ENCODE results near the gene AATK. TPM values are rescaled to one million over a fixed set of nuclear protein-coding genes. Genes with fewer than 3 reads are reported as not detected.

Gene AATK
- total RNA-seq, 4 donors from 2014 or later: 0.64 to 2.8 (median 1.1) TPM

GRCh38 chr17:81160747-81161453 lies 5.1 kb downstream of the AATK start:
- 60% methylated on average over 9 of the region's 32 CpGs for WGBS
- Histone ChIP-seq H3K27me3 (peaks cover 60% of the 10 kb centered on the region), H3K9me3 (no peaks in the 10 kb centered on the region), H3K27ac (no peak overlapping the region), H3K36me3 (no peaks in the 10 kb centered on the region), H3K4me1 (peaks cover 7% of the 10 kb centered on the region), H3K4me3 (peak overlapping the region; percentile 34)
- TF ChIP-seq CTCF (IDR thresholded peaks at IDR 0.05): no peak
- TF ChIP-seq EP300 (IDR thresholded peaks at IDR 0.05): no peak
- TF ChIP-seq POLR2A (IDR thresholded peaks at IDR 0.05): no peak
- no peak for TF ChIP-seq POLR2AphosphoS5 (IDR thresholded peaks at IDR 0.05)
- no peak for DNase-seq (ENCODE audit: low spot score in 2 of 2)

- no CpG with 5 or more reads among the region's 28 CpGs for WGBS
- Histone ChIP-seq H3K27ac (no peak overlapping the region), H3K4me3 (peak overlapping the region; percentile 34), H3K9me3 (no peaks in the 10 kb centered on the region), H3K27me3 (peaks cover 54% of the 10 kb centered on the region), H3K36me3 (no peaks in the 10 kb centered on the region), H3K4me1 (peaks cover 1% of the 10 kb centered on the region)
- DNase-seq (ENCODE audit: low spot score in 2 of 2): no peak
- no peak for TF ChIP-seq POLR2A (IDR thresholded peaks at IDR 0.05)
- no peak for TF ChIP-seq CTCF (IDR thresholded peaks at IDR 0.05)
- no peak for TF ChIP-seq POLR2AphosphoS5 (IDR thresholded peaks at IDR 0.05)
- TF ChIP-seq EP300 (IDR thresholded peaks at IDR 0.05): no peak
These were observed 5.7 kb downstream of the AATK start for GRCh38 chr17:81160306-81160705.

- TF ChIP-seq EP300 (IDR thresholded peaks at IDR 0.05): no peak
- TF ChIP-seq CTCF (IDR thresholded peaks at IDR 0.05): no peak
- no peak for TF ChIP-seq POLR2AphosphoS5 (IDR thresholded peaks at IDR 0.05)
- TF ChIP-seq POLR2A (IDR thresholded peaks at IDR 0.05): no peak
- WGBS: 92% methylated on average over 5 of the region's 25 CpGs
- peak overlapping the region; percentile 34 for H3K4me3 ChIP-seq
- peaks cover 49% of the 10 kb centered on the region for H3K27me3 ChIP-seq
- no peaks in the 10 kb centered on the region for H3K9me3 ChIP-seq
- H3K27ac ChIP-seq: no peak overlapping the region
- H3K36me3 ChIP-seq: no peaks in the 10 kb centered on the region
- H3K4me1 ChIP-seq: no peaks in the 10 kb centered on the region
- DNase-seq (ENCODE audit: low spot score in 2 of 2): no peak
These were observed 6.3 kb downstream of the AATK start for GRCh38 chr17:81159611-81160265.

GRCh38 chr17:81158688-81159590 lies 7.1 kb downstream of the AATK start:
- H3K4me3 ChIP-seq: no peak overlapping the region
- peaks cover 42% of the 10 kb centered on the region for H3K27me3 ChIP-seq
- H3K4me1 ChIP-seq: no peaks in the 10 kb centered on the region
- H3K27ac ChIP-seq: no peak overlapping the region
- DNase-seq (ENCODE audit: low spot score in 2 of 2): no peak
- 86% methylated on average over 29 of the region's 43 CpGs for WGBS
- TF ChIP-seq EP300 (IDR thresholded peaks at IDR 0.05) (no peak), CTCF (IDR thresholded peaks at IDR 0.05) (no peak), POLR2AphosphoS5 (IDR thresholded peaks at IDR 0.05) (no peak), POLR2A (IDR thresholded peaks at IDR 0.05) (no peak)
- no peaks in the 10 kb centered on the region for H3K36me3 ChIP-seq
- H3K9me3 ChIP-seq: no peaks in the 10 kb centered on the region

Measured in suprapubic skin (tissue), 4 donors.